ENCODE measurements around the gene CCNA2.

The CCNA2 gene

GRCh38 chr4:121823505-121824170, at the start of gene CCNA2:
Gene CCNA2, minus strand, starts transcription at chr4:121823883. Its CDS starts 255 bp downstream, at chr4:121823628.
- peak; percentile 88 to 90 for DNase-seq (ENCODE audit: low read depth in 2 of 2, low spot score in 1 of 2)

- peak; percentile 87 to 95 for DNase-seq (ENCODE audit: low read depth in 2 of 2, low spot score in 1 of 2)
Observed at GRCh38 chr4:121869841-121870822, 46.4 kb upstream of the CCNA2 start, which contains the start of gene BBS7. Gene BBS7, minus strand, starts transcription at chr4:121870474. Its CDS starts 161 bp downstream, at chr4:121870313.

- no peak for DNase-seq (ENCODE audit: low read depth in 2 of 2, low spot score in 1 of 2)
Observed at GRCh38 chr4:121863799-121864198, 40.1 kb upstream of the CCNA2 start.

- no peak for DNase-seq (ENCODE audit: low read depth in 2 of 2, low spot score in 1 of 2)
Observed at GRCh38 chr4:121861426-121861825, 37.7 kb upstream of the CCNA2 start.

- no peak for DNase-seq (ENCODE audit: low read depth in 2 of 2, low spot score in 1 of 2)
Observed at GRCh38 chr4:121860121-121860520, 36.4 kb upstream of the CCNA2 start.

GRCh38 chr4:121851354-121851753, 27.7 kb upstream of the CCNA2 start:
- no peak for DNase-seq (ENCODE audit: low read depth in 2 of 2, low spot score in 1 of 2)

GRCh38 chr4:121846662-121847061, 23.0 kb upstream of the CCNA2 start:
- no peak for DNase-seq (ENCODE audit: low read depth in 2 of 2, low spot score in 1 of 2)

- DNase-seq (ENCODE audit: low read depth in 2 of 2, low spot score in 1 of 2): no peak
Observed at GRCh38 chr4:121842862-121843261, 19.2 kb upstream of the CCNA2 start.

- no peak for DNase-seq (ENCODE audit: low read depth in 2 of 2, low spot score in 1 of 2)
Observed at GRCh38 chr4:121838136-121838535, 14.5 kb upstream of the CCNA2 start.

GRCh38 chr4:121829511-121829910, 5.8 kb upstream of the CCNA2 start:
- DNase-seq (ENCODE audit: low read depth in 2 of 2, low spot score in 1 of 2): no peak

- no peak for DNase-seq (ENCODE audit: low read depth in 2 of 2, low spot score in 1 of 2)
Observed at GRCh38 chr4:121827853-121828252, 4.2 kb upstream of the CCNA2 start.

- DNase-seq (ENCODE audit: low read depth in 2 of 2, low spot score in 1 of 2): no peak
Observed at GRCh38 chr4:121824950-121825349, 1.3 kb upstream of the CCNA2 start.

GRCh38 chr4:121824171-121824527, 466 bp upstream of the CCNA2 start:
- no peak for DNase-seq (ENCODE audit: low read depth in 2 of 2, low spot score in 1 of 2)

- no peak for DNase-seq (ENCODE audit: low read depth in 2 of 2, low spot score in 1 of 2)
Observed at GRCh38 chr4:121822796-121823504, 733 bp downstream of the CCNA2 start.

GRCh38 chr4:121822047-121822446, 1.6 kb downstream of the CCNA2 start:
- DNase-seq (ENCODE audit: low read depth in 2 of 2, low spot score in 1 of 2): no peak

- no peak for DNase-seq (ENCODE audit: low read depth in 2 of 2, low spot score in 1 of 2)
Observed at GRCh38 chr4:121819216-121819965, 4.3 kb downstream of the CCNA2 start.

- no peak for DNase-seq (ENCODE audit: low read depth in 2 of 2, low spot score in 1 of 2)
Observed at GRCh38 chr4:121818215-121818614, 5.5 kb downstream of the CCNA2 start.

- DNase-seq (ENCODE audit: low read depth in 2 of 2, low spot score in 1 of 2): no peak
Observed at GRCh38 chr4:121817701-121818100, 6.0 kb downstream of the CCNA2 start.

- no peak for DNase-seq (ENCODE audit: low read depth in 2 of 2, low spot score in 1 of 2)
Observed at GRCh38 chr4:121817006-121817405, 6.7 kb downstream of the CCNA2 start.

GRCh38 chr4:121814756-121815155, 8.9 kb downstream of the CCNA2 start:
- DNase-seq (ENCODE audit: low read depth in 2 of 2, low spot score in 1 of 2): no peak

GRCh38 chr4:121811122-121811521, 12.6 kb downstream of the CCNA2 start:
- no peak for DNase-seq (ENCODE audit: low read depth in 2 of 2, low spot score in 1 of 2)

All from stimulated activated CD8-positive, alpha-beta memory T cell treated with anti-CD3 and anti-CD28 coated beads, Interleukin-4, amount 100 ng/mL, for 1 hour (primary cell).